GM18520 (cell line): Measurements from ENCODE around the gene KATNAL1.

Experiments
- ATAC-seq: cut with Tn5 transposase; IDR thresholded peaks from one replicate; pipeline ENCODE4 v1.9.1; 2021; ENCODE audit not compliant: unreplicated experiment

The KATNAL1 gene

GRCh38 chr13:30307194-30307970 is at the start of gene KATNAL1:
TSS of gene KATNAL1 (minus strand) at chr13:30307551. CDS start at chr13:30283777, 23,774 bp downstream.
- ATAC-seq, result peak; percentile 27

- ATAC-seq, result no peak
Observed at GRCh38 chr13:30355839-30356238, 48.5 kb upstream of the KATNAL1 start.

GRCh38 chr13:30355384-30355699 is 48.0 kb upstream of the KATNAL1 start:
- ATAC-seq, result no peak

GRCh38 chr13:30354493-30355383 is 47.4 kb upstream of the KATNAL1 start:
- ATAC-seq, result no peak

- ATAC-seq, result no peak
Observed at GRCh38 chr13:30353471-30354215, 46.3 kb upstream of the KATNAL1 start.

- ATAC-seq, result no peak
Observed at GRCh38 chr13:30353060-30353459, 45.7 kb upstream of the KATNAL1 start.

GRCh38 chr13:30352121-30352520 is 44.8 kb upstream of the KATNAL1 start:
- ATAC-seq, result no peak

- peak; percentile 18 for ATAC-seq
Observed at GRCh38 chr13:30346789-30347167, 39.4 kb upstream of the KATNAL1 start.

- ATAC-seq, result peak; percentile 56
Observed at GRCh38 chr13:30346153-30346788, 38.9 kb upstream of the KATNAL1 start.

- no peak for ATAC-seq
Observed at GRCh38 chr13:30345426-30346100, 38.2 kb upstream of the KATNAL1 start.

- ATAC-seq, result no peak
Observed at GRCh38 chr13:30341815-30342570, 34.6 kb upstream of the KATNAL1 start.

GRCh38 chr13:30340331-30341250 is 33.2 kb upstream of the KATNAL1 start:
- ATAC-seq, result no peak

- no peak for ATAC-seq
Observed at GRCh38 chr13:30339738-30340330, 32.5 kb upstream of the KATNAL1 start.

- no peak for ATAC-seq
Observed at GRCh38 chr13:30338952-30339351, 31.6 kb upstream of the KATNAL1 start.

GRCh38 chr13:30338331-30338851 is 31.0 kb upstream of the KATNAL1 start:
- no peak for ATAC-seq

GRCh38 chr13:30337061-30337610 is 29.8 kb upstream of the KATNAL1 start:
- ATAC-seq, result no peak

GRCh38 chr13:30334663-30335386 is 27.5 kb upstream of the KATNAL1 start:
- no peak for ATAC-seq
